Measurements from ENCODE around the gene RAPGEF1. TPM values are rescaled to one million over a fixed set of nuclear protein-coding genes. Genes with fewer than 3 reads are reported as not detected.

Gene RAPGEF1
- total and polyA plus RNA-seq, 12 donors, result 39.6 to 135 (median 111) TPM

GRCh38 chr9:131612851-131613250, 127.0 kb downstream of the RAPGEF1 start:
- H3K4me1 ChIP-seq, result peaks cover 22 to 88% (median 59%) of the 10 kb centered on the region in 9 donors
- H3K4me3 ChIP-seq, result no peak overlapping the region
- 80 to 84% methylated on average over 7 of the region's 7 CpGs for WGBS, 2 donors
- no peak for ATAC-seq
- intact Hi-C loops (cut with DNase I), result no loop called here
- no peak for TF ChIP-seq CTCF (IDR thresholded peaks at IDR 0.05)
- no peaks in the 10 kb centered on the region for H3K9me3 ChIP-seq
- peak in 1 of 2 donors; percentile 2 for DNase-seq
- peak overlapping the region in 3 of 10 donors; percentile 3 to 18 (median 12) for H3K27ac ChIP-seq
- H3K27me3 ChIP-seq, result no peaks in the 10 kb centered on the region
- peaks cover 0 to 95% (median 18%) of the 10 kb centered on the region in 9 donors for H3K36me3 ChIP-seq

GRCh38 chr9:131611586-131612315, 128.1 kb downstream of the RAPGEF1 start:
- intact Hi-C loops (cut with DNase I), result no loop called here
- H3K4me1 ChIP-seq, result peaks cover 21 to 87% (median 51%) of the 10 kb centered on the region in 9 donors
- DNase-seq (no peak), ATAC-seq (no peak)
- peak overlapping the region in 3 of 10 donors; percentile 3 to 18 (median 5) for H3K27ac ChIP-seq
- WGBS, 2 donors, result 79 to 85% methylated on average over 11 of the region's 11 CpGs
- H3K27me3 ChIP-seq, result no peaks in the 10 kb centered on the region
- H3K4me3 ChIP-seq, result no peak overlapping the region
- no peaks in the 10 kb centered on the region for H3K9me3 ChIP-seq
- H3K36me3 ChIP-seq, result peaks cover 0 to 95% (median 18%) of the 10 kb centered on the region in 9 donors
- TF ChIP-seq CTCF (IDR thresholded peaks at IDR 0.05), result no peak

- H3K36me3 ChIP-seq, result peaks cover 0 to 93% (median 14%) of the 10 kb centered on the region in 9 donors
- peak overlapping the region; percentile 21 to 93 (median 88) for H3K27ac ChIP-seq
- 50% methylated on average over 7 of the region's 7 CpGs for WGBS, 2 donors
- no peaks in the 10 kb centered on the region for H3K27me3 ChIP-seq
- DNase-seq, result peak in 1 of 2 donors; percentile 47
- H3K9me3 ChIP-seq, result no peaks in the 10 kb centered on the region
- TF ChIP-seq CTCF (IDR thresholded peaks at IDR 0.05), result no peak
- no peak overlapping the region for H3K4me3 ChIP-seq
- peaks cover 21 to 94% (median 57%) of the 10 kb centered on the region in 9 donors for H3K4me1 ChIP-seq
- peak in 7 of 8 donors; percentile 18 to 60 (median 27) for ATAC-seq
- intact Hi-C loops (cut with DNase I), result no loop called here
Measured at GRCh38 chr9:131610231-131610761, 129.6 kb downstream of the RAPGEF1 start.

GRCh38 chr9:131609099-131609830, 130.6 kb downstream of the RAPGEF1 start:
- H3K9me3 ChIP-seq, result no peaks in the 10 kb centered on the region
- TF ChIP-seq CTCF (IDR thresholded peaks at IDR 0.05), result peak in 1 of 9 donors; percentile 16
- peak overlapping the region in 6 of 10 donors; percentile 9 to 18 (median 16) for H3K4me3 ChIP-seq
- peak overlapping the region; percentile 21 to 93 (median 88) for H3K27ac ChIP-seq
- peaks cover 0 to 93% (median 6%) of the 10 kb centered on the region in 9 donors for H3K36me3 ChIP-seq
- 13 to 23% methylated on average over 14 of the region's 14 CpGs for WGBS, 2 donors
- peaks cover 25 to 97% (median 66%) of the 10 kb centered on the region in 9 donors for H3K4me1 ChIP-seq
- DNase-seq (peak in 1 of 2 donors; percentile 69), ATAC-seq (peak; percentile 13 to 61 (median 40))
- intact Hi-C loops (cut with DNase I), result loop anchor here in 3 of 10 donors (5.0 kb wide), 2 partner anchors 128 to 133 kb away; partner anchors contain the start of gene RAPGEF1 (in 1 of the 3)
- no peaks in the 10 kb centered on the region for H3K27me3 ChIP-seq
